ENCODE results near the gene RITA1.
A peak's percentile ranks its signal among the peaks of the same experiment; 100 is the strongest.

The RITA1 gene

GRCh38 chr12:113154351-113154973 is 31.1 kb upstream of the RITA1 start:
- no peak for DNase-seq

GRCh38 chr12:113155060-113155459 is 30.5 kb upstream of the RITA1 start:
- DNase-seq = no peak

GRCh38 chr12:113155646-113156045 is 29.9 kb upstream of the RITA1 start:
- DNase-seq = no peak

GRCh38 chr12:113157218-113157859 is 28.2 kb upstream of the RITA1 start:
- no peak for DNase-seq

- no peak for DNase-seq
Measured at GRCh38 chr12:113158439-113159203, 26.9 kb upstream of the RITA1 start.

- DNase-seq = no peak
Measured at GRCh38 chr12:113159937-113160336, 25.6 kb upstream of the RITA1 start.

- no peak for DNase-seq
Measured at GRCh38 chr12:113161415-113162016, 24.0 kb upstream of the RITA1 start.

- no peak for DNase-seq
Measured at GRCh38 chr12:113162102-113163029, 23.2 kb upstream of the RITA1 start.

GRCh38 chr12:113163030-113163360 is 22.5 kb upstream of the RITA1 start:
- DNase-seq = no peak

GRCh38 chr12:113164014-113164413 is 21.5 kb upstream of the RITA1 start:
- no peak for DNase-seq

GRCh38 chr12:113165521-113166450 is 19.7 kb upstream of the RITA1 start:
- no peak for DNase-seq

GRCh38 chr12:113167868-113168267 is 17.7 kb upstream of the RITA1 start:
- DNase-seq = no peak

- no peak for DNase-seq
Measured at GRCh38 chr12:113169697-113170096, 15.8 kb upstream of the RITA1 start.

- no peak for DNase-seq
Measured at GRCh38 chr12:113170457-113170856, 15.1 kb upstream of the RITA1 start.

GRCh38 chr12:113170926-113171325 is 14.6 kb upstream of the RITA1 start:
- DNase-seq = no peak

- DNase-seq = no peak
Measured at GRCh38 chr12:113171543-113171942, 14.0 kb upstream of the RITA1 start.

GRCh38 chr12:113172185-113172584 is 13.3 kb upstream of the RITA1 start:
- DNase-seq = no peak

- no peak for DNase-seq
Measured at GRCh38 chr12:113173081-113173698, 12.3 kb upstream of the RITA1 start.

- peak; percentile 72 for DNase-seq
Measured at GRCh38 chr12:113174461-113175384, 10.8 kb upstream of the RITA1 start.

GRCh38 chr12:113179023-113179422 is 6.5 kb upstream of the RITA1 start:
- DNase-seq = no peak
